Mesendoderm (in vitro differentiated cells): ENCODE measurements around the gene CTSE.
A peak's percentile ranks its signal among the peaks of the same experiment; 100 is the strongest.

Source experiments
- DNase-seq: peaks from one replicate; pipeline ENCODE4 v3.0.0; 2013
- H2AK5ac ChIP-seq: 2 replicates; pipeline ENCODE4 v1.6.1; 2013; ENCODE audit warnings: low read length, inconsistent platforms
- H2BK120ac ChIP-seq: 2 replicates; pipeline ENCODE4 v1.6.1; 2013; ENCODE audit warnings: low read depth, mild to moderate bottlenecking, low read length, moderate library complexity, mixed read lengths
- H2BK15ac ChIP-seq: replicated peaks from 2 replicates; pipeline ENCODE4 v1.6.1; 2013; ENCODE audit warnings: low read depth, mild to moderate bottlenecking, moderate library complexity
- H2BK5ac ChIP-seq: 2 replicates; pipeline ENCODE4 v1.6.1; 2013; ENCODE audit warnings: low read length, inconsistent platforms
- H3K18ac ChIP-seq: 2 replicates; pipeline ENCODE4 v1.6.1; 2013; ENCODE audit warnings: mild to moderate bottlenecking, low read length, mixed read lengths
- H3K23ac ChIP-seq: one replicate; pipeline ENCODE4 v1.6.1; 2013; ENCODE audit warnings: low read length
- H3K27ac ChIP-seq: 2 replicates; pipeline ENCODE4 v1.5.1; 2013; ENCODE audit warnings: low read depth, mild to moderate bottlenecking, inconsistent platforms, low read length, moderate library complexity
- H3K27me3 ChIP-seq: 2 replicates; pipeline ENCODE4 v1.6.1; 2013; ENCODE audit warnings: low read length, control low read depth, mild to moderate bottlenecking, inconsistent platforms; ENCODE audit not compliant: insufficient read depth, poor library complexity
- H3K36me3 ChIP-seq: 2 replicates; pipeline ENCODE4 v1.6.1; 2013; ENCODE audit warnings: low read length, inconsistent platforms; ENCODE audit not compliant: control insufficient read depth, insufficient read depth
- H3K4ac ChIP-seq: one replicate; pipeline ENCODE4 v1.6.1; 2013; ENCODE audit warnings: low read depth, mild to moderate bottlenecking, low read length, moderate library complexity
- H3K4me1 ChIP-seq: 2 replicates; pipeline ENCODE4 v1.6.1; 2013; ENCODE audit warnings: low read depth, low read length, inconsistent platforms; ENCODE audit not compliant: control insufficient read depth
- H3K4me2 ChIP-seq: 2 replicates; pipeline ENCODE4 v1.6.1; 2013; ENCODE audit warnings: low read length
- H3K4me3 ChIP-seq: 2 replicates; pipeline ENCODE4 v1.5.1; 2013; ENCODE audit warnings: mild to moderate bottlenecking, low read length
- H3K56ac ChIP-seq: one replicate; pipeline ENCODE4 v1.6.1; 2013; ENCODE audit warnings: low read length
- H3K79me1 ChIP-seq: 2 replicates; pipeline ENCODE4 v1.6.1; 2013; ENCODE audit warnings: low read length, inconsistent platforms
- H3K79me2 ChIP-seq: 2 replicates; pipeline ENCODE4 v1.6.1; 2013; ENCODE audit warnings: mild to moderate bottlenecking, low read length; ENCODE audit not compliant: control insufficient read depth, insufficient read depth
- H3K9ac ChIP-seq: 2 replicates; pipeline ENCODE4 v1.6.1; 2013; ENCODE audit warnings: low read length, inconsistent platforms
- H4K5ac ChIP-seq: one replicate; pipeline ENCODE4 v1.6.1; 2013; ENCODE audit warnings: low read length
- H4K8ac ChIP-seq: one replicate; pipeline ENCODE4 v1.6.1; 2013; ENCODE audit warnings: low read depth, mild to moderate bottlenecking, control low read depth, low read length, moderate library complexity
- WGBS: extraction: QIAGEN DNeasy Blood & Tissue Kit; methylation state at CpG from one replicate; pipeline ENCODE4 v1.1.7; 2013; ENCODE audit warnings: low lambda C conversion rate, missing lambda C conversion rate; ENCODE audit not compliant: insufficient coverage; ENCODE audit errors: extremely low coverage; 5-methylcytosine and 5-hydroxymethylcytosine counted together

Gene CTSE

GRCh38 chr1:205978676-205979075, 45.0 kb downstream of the CTSE start:
- H2AK5ac ChIP-seq: no peak overlapping the region
- no peak overlapping the region for H3K4ac ChIP-seq
- no peak overlapping the region for H3K4me2 ChIP-seq
- H3K36me3 ChIP-seq: no peaks in the 10 kb centered on the region
- no peak overlapping the region for H3K18ac ChIP-seq
- no peak overlapping the region for H2BK15ac ChIP-seq
- H3K27ac ChIP-seq: no peak overlapping the region
- no peak overlapping the region for H4K5ac ChIP-seq
- DNase-seq: no peak
- no peaks in the 10 kb centered on the region for H3K27me3 ChIP-seq
- no peak overlapping the region for H2BK5ac ChIP-seq
- no peaks in the 10 kb centered on the region for H3K79me1 ChIP-seq
- WGBS: no CpG with 5 or more reads among the region's 7 CpGs
- H3K4me1 ChIP-seq: no peaks in the 10 kb centered on the region
- no peak overlapping the region for H4K8ac ChIP-seq
- H3K9ac ChIP-seq: no peak overlapping the region
- no peak overlapping the region for H3K23ac ChIP-seq
- H3K56ac ChIP-seq: no peak overlapping the region
- no peak overlapping the region for H3K4me3 ChIP-seq
- H3K79me2 ChIP-seq: no peaks in the 10 kb centered on the region
- no peak overlapping the region for H2BK120ac ChIP-seq

- Histone ChIP-seq H3K36me3 (no peaks in the 10 kb centered on the region), H3K27ac (no peak overlapping the region), H3K79me1 (no peaks in the 10 kb centered on the region), H3K4me1 (no peaks in the 10 kb centered on the region), H3K18ac (no peak overlapping the region), H3K79me2 (no peaks in the 10 kb centered on the region), H3K4me2 (no peak overlapping the region), H3K4ac (no peak overlapping the region), H4K5ac (no peak overlapping the region), H2BK5ac (no peak overlapping the region), H4K8ac (no peak overlapping the region), H3K27me3 (no peaks in the 10 kb centered on the region), H2AK5ac (no peak overlapping the region), H3K56ac (no peak overlapping the region), H2BK120ac (no peak overlapping the region), H2BK15ac (no peak overlapping the region), H3K9ac (no peak overlapping the region), H3K4me3 (no peak overlapping the region), H3K23ac (no peak overlapping the region)
- no CpG with 5 or more reads among the region's 2 CpGs for WGBS
- DNase-seq: peak; percentile 83
Observed at GRCh38 chr1:205977402-205978014, 46.2 kb downstream of the CTSE start.

GRCh38 chr1:205976708-205977401, 46.8 kb downstream of the CTSE start:
- Histone ChIP-seq H3K4me2 (no peak overlapping the region), H3K27ac (no peak overlapping the region), H3K27me3 (no peaks in the 10 kb centered on the region), H3K4ac (no peak overlapping the region), H2BK120ac (no peak overlapping the region), H3K4me3 (no peak overlapping the region), H3K79me1 (no peaks in the 10 kb centered on the region), H3K9ac (no peak overlapping the region), H4K5ac (no peak overlapping the region), H3K4me1 (no peaks in the 10 kb centered on the region), H3K18ac (no peak overlapping the region), H3K79me2 (no peaks in the 10 kb centered on the region), H3K56ac (no peak overlapping the region), H4K8ac (no peak overlapping the region), H2AK5ac (no peak overlapping the region), H2BK5ac (no peak overlapping the region), H3K36me3 (no peaks in the 10 kb centered on the region), H2BK15ac (no peak overlapping the region), H3K23ac (no peak overlapping the region)
- no CpG with 5 or more reads among the region's 8 CpGs for WGBS
- DNase-seq: peak; percentile 92

- no peaks in the 10 kb centered on the region for H3K79me1 ChIP-seq
- no peak overlapping the region for H2AK5ac ChIP-seq
- no peak overlapping the region for H4K8ac ChIP-seq
- no peaks in the 10 kb centered on the region for H3K36me3 ChIP-seq
- H3K4me2 ChIP-seq: no peak overlapping the region
- H3K9ac ChIP-seq: no peak overlapping the region
- no peaks in the 10 kb centered on the region for H3K4me1 ChIP-seq
- H2BK5ac ChIP-seq: no peak overlapping the region
- H3K18ac ChIP-seq: no peak overlapping the region
- H3K23ac ChIP-seq: no peak overlapping the region
- no peak overlapping the region for H3K4ac ChIP-seq
- no peak overlapping the region for H3K4me3 ChIP-seq
- no peak overlapping the region for H2BK120ac ChIP-seq
- no peak overlapping the region for H3K27ac ChIP-seq
- H3K27me3 ChIP-seq: no peaks in the 10 kb centered on the region
- no CpG with 5 or more reads among the region's 4 CpGs for WGBS
- H2BK15ac ChIP-seq: no peak overlapping the region
- H3K56ac ChIP-seq: no peak overlapping the region
- no peaks in the 10 kb centered on the region for H3K79me2 ChIP-seq
- no peak overlapping the region for H4K5ac ChIP-seq
- no peak for DNase-seq
Observed at GRCh38 chr1:205976036-205976435, 47.7 kb downstream of the CTSE start.

GRCh38 chr1:205975387-205975998, 48.2 kb downstream of the CTSE start:
- no peaks in the 10 kb centered on the region for H3K27me3 ChIP-seq
- H3K79me1 ChIP-seq: no peaks in the 10 kb centered on the region
- no peak overlapping the region for H3K4me2 ChIP-seq
- no peak overlapping the region for H3K4ac ChIP-seq
- no peak overlapping the region for H4K8ac ChIP-seq
- no peak overlapping the region for H2BK15ac ChIP-seq
- no peak overlapping the region for H3K9ac ChIP-seq
- no peak for DNase-seq
- 100% methylated on average over 1 of the region's 15 CpGs for WGBS
- H3K4me1 ChIP-seq: no peaks in the 10 kb centered on the region
- no peak overlapping the region for H3K27ac ChIP-seq
- H3K18ac ChIP-seq: no peak overlapping the region
- H2BK5ac ChIP-seq: no peak overlapping the region
- no peak overlapping the region for H4K5ac ChIP-seq
- no peaks in the 10 kb centered on the region for H3K36me3 ChIP-seq
- H3K56ac ChIP-seq: no peak overlapping the region
- no peaks in the 10 kb centered on the region for H3K79me2 ChIP-seq
- no peak overlapping the region for H3K4me3 ChIP-seq
- H3K23ac ChIP-seq: no peak overlapping the region
- no peak overlapping the region for H2AK5ac ChIP-seq
- no peak overlapping the region for H2BK120ac ChIP-seq
